ENCODE results near the gene GPX7.

Gene GPX7

DNA sequence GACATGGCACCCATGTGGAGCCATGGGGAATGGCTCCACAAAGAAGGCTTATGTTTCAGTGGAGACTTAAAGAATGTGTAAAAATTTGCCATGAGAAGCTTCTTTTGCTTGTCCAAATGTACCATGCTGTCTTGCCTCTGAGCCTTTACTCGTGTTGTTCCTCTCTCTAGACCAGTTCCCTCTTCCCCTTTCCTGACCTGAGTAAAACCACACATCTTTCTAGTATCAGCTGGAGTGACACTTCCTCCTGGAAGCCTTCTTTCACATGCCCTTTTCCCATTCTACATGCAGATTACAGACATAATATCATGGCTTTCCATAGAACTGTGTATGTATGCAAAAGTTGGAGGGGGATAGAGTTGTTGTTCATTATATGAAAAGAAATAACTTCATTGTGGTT, 13.6 kb upstream of the GPX7 start:
- Histone ChIP-seq H3K9me3 (ENCODE audit: control insufficient read depth, insufficient read depth, low read depth, low read length) (no peaks in the 10 kb centered on the region), H3K36me3 (ENCODE audit: control insufficient read depth in 2 of 2, insufficient read depth in 1 of 2, low read length in 2 of 2) (no peaks in the 10 kb centered on the region), H3K4me1 (ENCODE audit: control insufficient read depth, insufficient read depth, low read length) (no peaks in the 10 kb centered on the region), H3K4me3 (ENCODE audit: low read depth, low read length) (no peak overlapping the region), H3K27ac (ENCODE audit: extremely low read depth, low read depth, low read length) (no peak overlapping the region)
- TF ChIP-seq ZNF530 (tag by site-specific recombination; IDR thresholded peaks at IDR 0.05; ENCODE audit: low read depth): no peak
- no peak for TF ChIP-seq ZNF610 (tag by site-specific recombination; IDR thresholded peaks at IDR 0.05; ENCODE audit: borderline replicate concordance)
- no peak for TF ChIP-seq PRDM1 (tag by site-specific recombination; IDR thresholded peaks at IDR 0.05)
- TF ChIP-seq, protein P1, sequence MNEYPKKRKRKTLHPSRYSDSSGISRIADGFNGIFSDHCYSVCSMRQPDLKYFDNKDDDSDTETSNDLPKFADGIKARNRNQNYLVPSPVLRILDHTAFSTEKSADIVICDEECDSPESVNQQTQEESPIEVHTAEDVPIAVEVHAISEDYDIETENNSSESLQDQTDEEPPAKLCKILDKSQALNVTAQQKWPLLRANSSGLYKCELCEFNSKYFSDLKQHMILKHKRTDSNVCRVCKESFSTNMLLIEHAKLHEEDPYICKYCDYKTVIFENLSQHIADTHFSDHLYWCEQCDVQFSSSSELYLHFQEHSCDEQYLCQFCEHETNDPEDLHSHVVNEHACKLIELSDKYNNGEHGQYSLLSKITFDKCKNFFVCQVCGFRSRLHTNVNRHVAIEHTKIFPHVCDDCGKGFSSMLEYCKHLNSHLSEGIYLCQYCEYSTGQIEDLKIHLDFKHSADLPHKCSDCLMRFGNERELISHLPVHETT (tag by site-specific recombination; IDR thresholded peaks at IDR 0.05): no peak
- no peak for TF ChIP-seq ZNF140 (tag by site-specific recombination; IDR thresholded peaks at IDR 0.05)
- CTCF ChIA-PET: no interaction called here
- POLR2A ChIA-PET: no interaction called here

DNA sequence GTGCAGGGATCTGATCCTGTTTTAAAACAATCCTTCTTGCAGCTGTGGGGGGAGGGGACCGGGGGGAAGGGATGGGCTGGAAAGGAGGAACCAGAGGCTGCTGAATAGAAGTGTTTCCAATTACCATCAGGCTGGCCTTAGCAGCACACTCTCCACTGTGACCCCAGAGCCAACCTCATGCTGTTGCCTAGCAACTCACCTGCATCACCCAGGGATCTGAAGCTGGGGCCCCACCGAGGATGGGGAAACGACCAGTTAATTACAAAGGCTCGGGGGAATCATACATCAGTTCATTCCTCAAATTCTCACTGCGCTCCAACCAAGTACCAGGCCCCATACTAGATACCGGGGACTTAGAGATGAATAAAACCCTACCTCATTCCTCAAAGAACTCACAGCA, 11.9 kb upstream of the GPX7 start:
- no peaks in the 10 kb centered on the region for H3K9me3 ChIP-seq (ENCODE audit: control insufficient read depth, insufficient read depth, low read depth, low read length)
- CTCF ChIA-PET: no interaction called here
- H3K27ac ChIP-seq (ENCODE audit: extremely low read depth, low read depth, low read length): no peak overlapping the region
- no peak for TF ChIP-seq SETDB1 (IDR thresholded peaks at IDR 0.05; ENCODE audit: insufficient read length, low read length)
- TF ChIP-seq, protein P2, sequence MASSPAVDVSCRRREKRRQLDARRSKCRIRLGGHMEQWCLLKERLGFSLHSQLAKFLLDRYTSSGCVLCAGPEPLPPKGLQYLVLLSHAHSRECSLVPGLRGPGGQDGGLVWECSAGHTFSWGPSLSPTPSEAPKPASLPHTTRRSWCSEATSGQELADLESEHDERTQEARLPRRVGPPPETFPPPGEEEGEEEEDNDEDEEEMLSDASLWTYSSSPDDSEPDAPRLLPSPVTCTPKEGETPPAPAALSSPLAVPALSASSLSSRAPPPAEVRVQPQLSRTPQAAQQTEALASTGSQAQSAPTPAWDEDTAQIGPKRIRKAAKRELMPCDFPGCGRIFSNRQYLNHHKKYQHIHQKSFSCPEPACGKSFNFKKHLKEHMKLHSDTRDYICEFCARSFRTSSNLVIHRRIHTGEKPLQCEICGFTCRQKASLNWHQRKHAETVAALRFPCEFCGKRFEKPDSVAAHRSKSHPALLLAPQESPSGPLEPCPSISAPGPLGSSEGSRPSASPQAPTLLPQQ (tag by site-specific recombination; IDR thresholded peaks at IDR 0.05): 0 out of 2 replicates have a peak, but pooled peaks have one; percentile 49
- no peaks in the 10 kb centered on the region for H3K4me1 ChIP-seq (ENCODE audit: control insufficient read depth, insufficient read depth, low read length)
- no peak overlapping the region for H3K4me3 ChIP-seq (ENCODE audit: low read depth, low read length)
- POLR2A ChIA-PET: no interaction called here
- no peaks in the 10 kb centered on the region for H3K36me3 ChIP-seq (ENCODE audit: control insufficient read depth in 2 of 2, insufficient read depth in 1 of 2, low read length in 2 of 2)

DNA sequence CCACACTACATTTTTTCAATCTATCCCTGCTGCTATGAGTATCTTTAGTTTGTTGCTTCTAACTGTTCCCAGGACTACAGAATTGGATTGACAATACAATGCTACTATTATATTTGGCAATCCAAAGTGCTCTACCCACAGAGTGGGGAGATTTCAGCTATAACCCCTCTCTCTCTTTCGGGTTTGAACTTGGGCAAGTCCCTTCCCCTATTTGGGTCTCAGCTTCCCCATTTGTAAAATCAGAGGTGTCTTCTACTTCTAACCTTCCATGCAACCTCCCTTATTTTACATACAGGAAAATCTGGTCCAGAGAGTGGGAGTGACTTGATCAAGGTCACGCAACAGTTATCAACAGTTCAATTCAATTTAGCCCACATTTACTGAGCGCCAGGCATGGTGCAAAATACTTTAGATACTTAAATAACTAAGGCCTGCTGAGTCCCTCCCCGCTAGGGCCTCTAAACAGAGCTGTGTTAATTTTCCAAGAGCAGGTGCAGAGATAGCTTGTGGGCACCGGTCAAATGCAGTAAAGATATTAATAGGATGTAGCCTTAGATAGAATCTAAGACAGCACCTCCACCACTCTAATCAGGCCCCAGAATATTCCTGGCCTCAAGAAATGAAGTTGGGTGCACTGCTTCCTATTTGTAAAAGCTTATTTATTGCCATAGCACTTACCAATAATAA, 9.4 kb upstream of the GPX7 start:
- TF ChIP-seq, protein P3, sequence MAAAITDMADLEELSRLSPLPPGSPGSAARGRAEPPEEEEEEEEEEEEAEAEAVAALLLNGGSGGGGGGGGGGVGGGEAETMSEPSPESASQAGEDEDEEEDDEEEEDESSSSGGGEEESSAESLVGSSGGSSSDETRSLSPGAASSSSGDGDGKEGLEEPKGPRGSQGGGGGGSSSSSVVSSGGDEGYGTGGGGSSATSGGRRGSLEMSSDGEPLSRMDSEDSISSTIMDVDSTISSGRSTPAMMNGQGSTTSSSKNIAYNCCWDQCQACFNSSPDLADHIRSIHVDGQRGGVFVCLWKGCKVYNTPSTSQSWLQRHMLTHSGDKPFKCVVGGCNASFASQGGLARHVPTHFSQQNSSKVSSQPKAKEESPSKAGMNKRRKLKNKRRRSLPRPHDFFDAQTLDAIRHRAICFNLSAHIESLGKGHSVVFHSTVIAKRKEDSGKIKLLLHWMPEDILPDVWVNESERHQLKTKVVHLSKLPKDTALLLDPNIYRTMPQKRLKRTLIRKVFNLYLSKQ (tag by site-specific recombination; IDR thresholded peaks at IDR 0.05; ENCODE audit: borderline replicate concordance): no peak
- TF ChIP-seq ZXDB (tag by site-specific recombination; IDR thresholded peaks at IDR 0.05) (no peak), ZNF544 (tag by site-specific recombination; IDR thresholded peaks at IDR 0.05) (no peak), ZNF132 (tag by site-specific recombination; IDR thresholded peaks at IDR 0.05; ENCODE audit: borderline replicate concordance) (no peak), ZNF311 (tag by site-specific recombination; IDR thresholded peaks at IDR 0.05; ENCODE audit: borderline replicate concordance) (no peak), ZNF211 (tag by site-specific recombination; IDR thresholded peaks at IDR 0.05; ENCODE audit: low read depth) (no peak), ZNF394 (tag by site-specific recombination; IDR thresholded peaks at IDR 0.05; ENCODE audit: borderline replicate concordance) (no peak), ZNF133 (tag by site-specific recombination; IDR thresholded peaks at IDR 0.05) (no peak), ZNF792 (tag by site-specific recombination; IDR thresholded peaks at IDR 0.05) (no peak), ZBTB1 (tag by site-specific recombination; IDR thresholded peaks at IDR 0.05) (no peak), ZNF155 (tag by site-specific recombination; IDR thresholded peaks at IDR 0.05) (no peak), ZFHX2 (tag by site-specific recombination; conservative IDR thresholded peaks at IDR 0.05) (no peak), SP3 (tag by site-specific recombination; IDR thresholded peaks at IDR 0.05) (no peak)
- TF ChIP-seq, protein P4, sequence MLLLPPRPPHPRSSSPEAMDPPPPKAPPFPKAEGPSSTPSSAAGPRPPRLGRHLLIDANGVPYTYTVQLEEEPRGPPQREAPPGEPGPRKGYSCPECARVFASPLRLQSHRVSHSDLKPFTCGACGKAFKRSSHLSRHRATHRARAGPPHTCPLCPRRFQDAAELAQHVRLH (tag by site-specific recombination; IDR thresholded peaks at IDR 0.05): no peak
- Histone ChIP-seq H3K4me3 (ENCODE audit: low read depth, low read length) (no peak overlapping the region), H3K4me1 (ENCODE audit: control insufficient read depth, insufficient read depth, low read length) (no peaks in the 10 kb centered on the region), H3K36me3 (ENCODE audit: control insufficient read depth in 2 of 2, insufficient read depth in 1 of 2, low read length in 2 of 2) (no peaks in the 10 kb centered on the region), H3K27ac (ENCODE audit: extremely low read depth, low read depth, low read length) (no peak overlapping the region), H3K9me3 (ENCODE audit: control insufficient read depth, insufficient read depth, low read depth, low read length) (no peaks in the 10 kb centered on the region)
- CTCF ChIA-PET: interaction anchor here (1.2 kb wide), 1 partner anchor 76 kb away, joined by 3 read pairs; no protein-coding TSS in a partner anchor
- POLR2A ChIA-PET: no interaction called here

Data from HEK293 (cell line).